ENCODE measurements around the gene NSUN6.

Gene NSUN6

GRCh38 chr10:18557960-18558359, 93.4 kb downstream of the NSUN6 start:
- no peak for DNase-seq

- no peak for DNase-seq
Measured at GRCh38 chr10:18556522-18557147, 94.8 kb downstream of the NSUN6 start.

GRCh38 chr10:18554479-18554878, 96.9 kb downstream of the NSUN6 start:
- no peak for DNase-seq

- DNase-seq: no peak
Measured at GRCh38 chr10:18551473-18551872, 99.9 kb downstream of the NSUN6 start.

- DNase-seq: no peak
Measured at GRCh38 chr10:18549105-18549504, 102.3 kb downstream of the NSUN6 start.

GRCh38 chr10:18545621-18546305, 105.6 kb downstream of the NSUN6 start:
- DNase-seq: no peak

- no peak for DNase-seq
Measured at GRCh38 chr10:18542832-18543231, 108.6 kb downstream of the NSUN6 start.

- DNase-seq: no peak
Measured at GRCh38 chr10:18540195-18540594, 111.2 kb downstream of the NSUN6 start.

GRCh38 chr10:18539335-18539734, 112.1 kb downstream of the NSUN6 start:
- no peak for DNase-seq

GRCh38 chr10:18533896-18534295, 117.5 kb downstream of the NSUN6 start:
- no peak for DNase-seq

GRCh38 chr10:18532881-18533535, 118.4 kb downstream of the NSUN6 start:
- no peak for DNase-seq

GRCh38 chr10:18528292-18528691, 123.1 kb downstream of the NSUN6 start:
- no peak for DNase-seq

- DNase-seq: no peak
Measured at GRCh38 chr10:18527687-18528086, 123.7 kb downstream of the NSUN6 start.

GRCh38 chr10:18523858-18524257, 127.5 kb downstream of the NSUN6 start:
- no peak for DNase-seq

GRCh38 chr10:18523025-18523424, 128.4 kb downstream of the NSUN6 start:
- DNase-seq: no peak

- DNase-seq: no peak
Measured at GRCh38 chr10:18516851-18517250, 134.5 kb downstream of the NSUN6 start.

- DNase-seq: no peak
Measured at GRCh38 chr10:18514537-18514936, 136.8 kb downstream of the NSUN6 start.

GRCh38 chr10:18508587-18508986, 142.8 kb downstream of the NSUN6 start:
- no peak for DNase-seq

- DNase-seq: no peak
Measured at GRCh38 chr10:18505456-18506118, 145.8 kb downstream of the NSUN6 start.

GRCh38 chr10:18504161-18504560, 147.2 kb downstream of the NSUN6 start:
- DNase-seq: no peak

GRCh38 chr10:18501629-18502028, 149.8 kb downstream of the NSUN6 start:
- DNase-seq: no peak

- peak in 1 of 2 experiments; percentile 3 for DNase-seq
Measured at GRCh38 chr10:18501198-18501597, 150.2 kb downstream of the NSUN6 start.

GRCh38 chr10:18500576-18500975, 150.8 kb downstream of the NSUN6 start:
- DNase-seq: no peak

- no peak for DNase-seq
Measured at GRCh38 chr10:18498998-18499397, 152.4 kb downstream of the NSUN6 start.
